ENCODE data around the gene BRD1.
"Not testable (repeated sequence)": the region's sequence is repeated elsewhere in the genome, so short reads cannot be mapped to it uniquely, and the experiment has no call there.

BRD1 gene

GRCh38 chr22:49826603-49827270 is 936 bp downstream of the BRD1 start:
- H3K27ac ChIP-seq: peak overlapping the region; percentile 73
- TF ChIP-seq, protein P1, sequence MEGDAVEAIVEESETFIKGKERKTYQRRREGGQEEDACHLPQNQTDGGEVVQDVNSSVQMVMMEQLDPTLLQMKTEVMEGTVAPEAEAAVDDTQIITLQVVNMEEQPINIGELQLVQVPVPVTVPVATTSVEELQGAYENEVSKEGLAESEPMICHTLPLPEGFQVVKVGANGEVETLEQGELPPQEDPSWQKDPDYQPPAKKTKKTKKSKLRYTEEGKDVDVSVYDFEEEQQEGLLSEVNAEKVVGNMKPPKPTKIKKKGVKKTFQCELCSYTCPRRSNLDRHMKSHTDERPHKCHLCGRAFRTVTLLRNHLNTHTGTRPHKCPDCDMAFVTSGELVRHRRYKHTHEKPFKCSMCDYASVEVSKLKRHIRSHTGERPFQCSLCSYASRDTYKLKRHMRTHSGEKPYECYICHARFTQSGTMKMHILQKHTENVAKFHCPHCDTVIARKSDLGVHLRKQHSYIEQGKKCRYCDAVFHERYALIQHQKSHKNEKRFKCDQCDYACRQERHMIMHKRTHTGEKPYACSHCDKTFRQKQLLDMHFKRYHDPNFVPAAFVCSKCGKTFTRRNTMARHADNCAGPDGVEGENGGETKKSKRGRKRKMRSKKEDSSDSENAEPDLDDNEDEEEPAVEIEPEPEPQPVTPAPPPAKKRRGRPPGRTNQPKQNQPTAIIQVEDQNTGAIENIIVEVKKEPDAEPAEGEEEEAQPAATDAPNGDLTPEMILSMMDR (conservative IDR thresholded peaks at IDR 0.05): no peak

DNA sequence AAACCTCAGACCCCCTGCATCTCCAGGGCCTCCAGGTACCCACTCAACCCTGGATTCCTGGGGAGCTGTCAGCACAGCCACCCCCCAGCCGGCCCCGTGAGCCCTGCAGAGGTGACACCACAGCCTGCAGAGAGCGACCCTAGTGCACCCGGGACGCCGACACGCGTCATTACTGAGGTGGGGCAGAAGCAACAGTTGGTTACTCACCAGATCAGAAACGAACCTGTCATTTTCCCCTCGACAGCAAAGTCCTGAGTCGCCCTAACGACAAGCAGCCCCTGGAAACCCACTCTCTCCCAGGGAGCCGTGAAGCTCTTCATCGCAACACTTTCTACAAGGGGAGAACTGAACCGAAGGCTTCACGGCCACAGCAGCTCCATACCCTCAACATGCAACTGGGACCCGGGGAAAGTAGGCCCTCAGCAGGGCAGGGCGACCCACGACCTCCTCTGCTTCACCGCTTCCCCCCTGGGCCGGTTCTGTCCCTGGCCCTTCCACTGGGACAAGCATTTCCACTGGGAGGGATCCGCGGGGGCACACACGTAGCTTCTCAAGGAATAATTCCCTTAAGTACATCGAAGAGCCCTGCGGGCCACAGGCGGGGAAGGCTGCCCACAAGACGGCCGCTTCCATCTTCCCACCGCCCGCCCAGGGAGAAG is 1.6 kb downstream of the BRD1 start:
- TF ChIP-seq, protein P1 (conservative IDR thresholded peaks at IDR 0.05): no peak
- H3K27ac ChIP-seq: peak overlapping the region; percentile 73

- no peak overlapping the region for H3K27ac ChIP-seq
Observed at GRCh38 chr22:49825436-49825835, 2.2 kb downstream of the BRD1 start.

DNA sequence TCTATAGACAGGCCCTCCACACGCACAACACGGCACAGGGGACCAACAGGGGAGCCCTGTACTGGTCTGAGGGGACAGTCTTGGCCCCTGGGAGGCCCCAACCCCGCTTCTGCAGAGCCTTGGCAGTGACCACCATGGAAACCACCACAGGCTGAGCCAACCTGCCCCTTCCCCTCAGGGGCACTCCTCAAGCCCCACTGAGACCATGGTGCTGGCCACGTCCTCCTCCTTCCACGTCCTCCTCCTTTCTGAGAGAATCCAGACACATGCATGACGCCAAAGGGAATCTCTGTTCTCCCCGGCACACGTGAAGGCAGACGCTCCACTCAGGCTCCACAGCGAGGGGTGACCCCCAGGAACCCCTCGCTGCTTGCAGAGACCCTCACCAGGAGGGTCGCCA is 2.7 kb downstream of the BRD1 start:
- H3K27ac ChIP-seq: no peak overlapping the region
- TF ChIP-seq, protein P1 (conservative IDR thresholded peaks at IDR 0.05): no peak

More at GRCh38 chr22:49825436-49825835, 2.2 kb downstream of the BRD1 start:
- TF ChIP-seq, protein P1 (conservative IDR thresholded peaks at IDR 0.05): no peak

DNA sequence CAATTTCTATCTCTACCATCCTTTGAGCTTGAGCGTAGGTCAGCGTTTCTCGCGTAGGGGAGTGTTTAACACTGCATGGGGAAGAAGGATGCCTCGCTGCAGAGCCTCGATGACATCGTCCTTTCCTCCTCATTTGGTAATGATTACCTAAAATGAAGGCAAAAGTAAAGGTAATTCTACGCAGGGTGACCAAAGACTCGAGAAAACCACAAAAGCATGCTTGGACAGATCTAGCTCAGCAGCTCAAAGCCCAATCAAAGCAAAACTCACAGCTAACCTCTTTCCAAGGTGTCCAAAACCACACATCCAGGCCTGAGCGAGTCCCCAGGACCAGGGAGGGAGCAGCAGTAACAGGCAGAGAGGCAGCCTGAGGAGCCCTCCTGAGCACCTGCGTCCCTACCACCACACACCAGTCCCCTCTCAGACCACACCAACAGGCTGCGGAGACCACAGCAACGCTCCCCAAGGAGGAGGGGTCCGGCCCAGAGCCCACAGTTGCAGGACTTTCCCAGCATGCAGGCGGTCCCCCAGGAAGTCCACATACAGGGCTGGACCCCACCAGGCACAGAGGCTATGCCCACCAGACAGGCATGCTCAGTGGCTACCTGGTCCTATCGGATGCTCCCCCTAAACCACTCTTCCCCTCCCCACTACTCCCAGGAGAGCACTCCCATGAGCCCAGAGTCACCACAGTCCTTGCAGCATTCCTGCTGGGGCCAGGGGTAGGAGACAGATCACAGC is 3.3 kb downstream of the BRD1 start:
- TF ChIP-seq, protein P1 (conservative IDR thresholded peaks at IDR 0.05): no peak
- H3K27ac ChIP-seq: no peak overlapping the region

DNA sequence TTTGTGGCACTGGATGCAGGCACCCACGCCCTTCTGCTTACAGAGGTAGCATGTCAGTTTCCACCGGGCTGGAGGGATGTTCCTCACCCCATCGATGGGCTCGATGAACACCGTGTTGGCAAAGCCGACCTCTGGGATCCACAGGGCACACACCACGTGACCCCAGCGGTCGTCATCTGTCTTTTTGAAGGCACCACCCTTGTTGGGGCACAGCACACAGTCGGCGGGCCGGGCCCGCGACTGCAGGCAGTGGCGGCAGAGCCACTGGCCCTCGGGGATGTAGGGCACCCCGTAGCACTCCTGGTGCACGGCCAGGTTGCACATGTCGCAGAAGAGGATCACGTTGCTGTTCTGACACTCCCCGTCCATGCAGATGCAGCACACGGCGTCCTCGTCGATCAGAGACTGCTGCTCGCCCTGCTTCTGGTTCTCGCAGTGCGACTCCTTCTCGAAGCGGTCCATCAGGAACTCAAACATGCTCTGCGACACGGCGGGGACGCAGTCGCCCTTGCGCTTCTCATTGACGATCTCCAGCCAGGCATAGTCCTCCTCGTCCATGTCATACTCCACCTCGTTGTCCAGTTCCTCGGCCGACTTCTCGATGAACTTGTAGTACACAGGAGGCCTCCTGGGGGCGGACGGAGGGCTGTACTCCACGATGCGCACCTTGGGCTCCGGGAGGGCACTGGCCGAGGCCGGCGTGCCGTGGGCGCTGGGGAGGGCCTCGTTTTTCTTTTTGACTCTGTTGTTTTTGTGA is 4.2 kb downstream of the BRD1 start:
- no peak overlapping the region for H3K27ac ChIP-seq
- TF ChIP-seq, protein P1 (conservative IDR thresholded peaks at IDR 0.05): no peak

DNA sequence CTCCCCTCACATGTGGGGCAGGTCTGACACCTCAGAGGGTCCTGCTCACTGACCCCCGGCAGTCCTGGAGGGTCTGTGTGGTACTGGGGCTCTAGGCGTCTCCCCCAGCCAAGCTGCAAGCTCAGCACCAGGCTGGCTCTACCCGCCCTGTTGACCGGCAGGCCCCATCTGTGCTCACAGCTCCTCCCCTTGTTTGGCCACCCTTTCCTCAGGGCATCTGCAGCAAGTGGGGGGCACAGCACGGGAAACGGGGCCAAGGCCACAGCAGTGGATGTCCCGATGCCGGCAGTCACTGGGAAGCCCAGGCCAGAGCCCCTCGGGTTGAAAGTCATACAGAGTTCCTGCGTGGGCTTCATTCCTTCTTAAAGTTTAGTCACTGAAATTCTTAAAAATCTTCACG is 5.9 kb downstream of the BRD1 start:
- H3K27ac ChIP-seq: not testable (repeated sequence)
